Epidermal melanocyte (primary cell): ENCODE results near the gene ALOX12B.
"Not testable (repeated sequence)": the region's sequence is repeated elsewhere in the genome, so short reads cannot be mapped to it uniquely, and the experiment has no call there.

Experiments
- DNase-seq: peaks from one replicate; pipeline ENCODE4 v3.0.0; 2011; ENCODE audit warnings: low spot score; ENCODE audit not compliant: insufficient read length

The ALOX12B gene

DNA sequence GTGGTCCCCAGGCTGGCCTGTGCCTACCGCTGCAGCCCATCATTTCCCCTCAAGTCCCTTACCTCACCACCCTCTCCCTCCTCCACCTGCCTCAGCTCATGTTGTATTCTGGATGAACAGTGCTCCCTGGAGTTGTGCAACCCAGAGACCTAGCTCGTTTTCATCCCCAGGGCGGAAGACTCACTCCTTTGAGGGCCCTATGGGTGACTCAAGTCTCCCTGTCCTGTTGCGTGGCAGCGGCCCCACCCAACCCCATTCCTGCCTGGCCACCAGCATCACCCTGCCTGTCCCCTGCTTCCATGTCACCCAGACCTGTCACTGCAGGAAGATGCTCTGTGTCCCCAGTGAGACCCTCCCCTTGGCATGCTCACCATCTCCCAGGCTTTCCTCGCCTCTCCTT is 3.3 kb downstream of the ALOX12B start:
- DNase-seq = no peak

DNA sequence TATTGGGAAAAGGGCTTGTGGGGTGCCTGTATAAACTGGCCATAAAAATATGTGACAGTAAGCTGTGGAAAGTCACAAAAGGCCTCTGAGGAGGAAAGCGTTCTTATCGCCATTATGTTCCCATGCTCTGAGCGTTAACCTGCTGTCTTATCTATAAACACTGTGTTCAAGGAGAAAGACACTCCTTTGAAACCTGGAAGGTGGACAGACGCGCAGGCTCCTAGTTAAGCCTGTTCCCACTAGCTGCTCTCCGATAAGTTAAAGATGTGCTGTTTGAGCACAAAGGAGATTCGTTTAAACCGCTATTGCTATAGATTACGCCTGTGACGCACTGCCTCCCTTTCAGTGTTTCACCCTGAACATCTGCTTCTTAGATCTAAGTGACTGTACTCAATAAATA is 5.2 kb downstream of the ALOX12B start:
- no peak for DNase-seq

DNA sequence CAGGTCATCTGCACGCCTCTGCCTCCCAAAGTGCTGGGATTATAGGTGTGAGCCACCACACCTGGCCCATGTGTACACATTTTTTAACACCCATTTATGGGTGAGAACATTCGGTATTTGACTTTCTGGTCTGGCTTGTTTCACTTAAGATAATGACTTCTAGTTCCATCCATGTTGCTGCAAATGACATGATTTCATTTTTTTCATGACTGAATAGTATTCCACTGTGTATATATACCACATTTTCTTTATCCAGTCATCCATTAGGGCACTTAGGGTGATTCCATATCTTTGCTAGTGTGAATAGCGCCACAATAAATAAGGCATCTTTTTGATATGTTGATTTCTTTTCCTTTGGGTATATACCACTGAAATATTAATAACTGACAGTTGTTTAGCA is 5.6 kb downstream of the ALOX12B start:
- no peak for DNase-seq

DNA sequence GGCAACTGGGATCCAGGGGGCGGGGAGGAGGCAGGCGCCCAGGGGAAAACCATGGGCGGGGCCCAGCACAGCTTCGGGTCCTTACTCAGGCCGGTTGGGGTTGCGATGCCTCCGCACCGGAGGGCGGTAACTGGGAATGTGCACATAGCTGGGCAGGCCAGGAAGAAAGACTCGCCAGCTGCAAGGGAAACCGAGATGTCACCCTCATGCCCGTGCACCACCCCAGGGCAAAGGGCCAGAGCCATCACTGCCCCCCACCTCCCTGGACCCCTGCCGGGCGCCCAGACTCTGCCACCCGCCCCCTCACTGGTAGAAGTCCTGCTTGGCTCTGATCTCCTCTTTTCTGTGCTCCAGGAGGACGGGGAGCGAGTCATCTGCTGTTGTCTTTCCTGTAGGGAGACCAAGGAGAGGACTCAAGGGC is 6.7 kb downstream of the ALOX12B start:
- no peak for DNase-seq

DNA sequence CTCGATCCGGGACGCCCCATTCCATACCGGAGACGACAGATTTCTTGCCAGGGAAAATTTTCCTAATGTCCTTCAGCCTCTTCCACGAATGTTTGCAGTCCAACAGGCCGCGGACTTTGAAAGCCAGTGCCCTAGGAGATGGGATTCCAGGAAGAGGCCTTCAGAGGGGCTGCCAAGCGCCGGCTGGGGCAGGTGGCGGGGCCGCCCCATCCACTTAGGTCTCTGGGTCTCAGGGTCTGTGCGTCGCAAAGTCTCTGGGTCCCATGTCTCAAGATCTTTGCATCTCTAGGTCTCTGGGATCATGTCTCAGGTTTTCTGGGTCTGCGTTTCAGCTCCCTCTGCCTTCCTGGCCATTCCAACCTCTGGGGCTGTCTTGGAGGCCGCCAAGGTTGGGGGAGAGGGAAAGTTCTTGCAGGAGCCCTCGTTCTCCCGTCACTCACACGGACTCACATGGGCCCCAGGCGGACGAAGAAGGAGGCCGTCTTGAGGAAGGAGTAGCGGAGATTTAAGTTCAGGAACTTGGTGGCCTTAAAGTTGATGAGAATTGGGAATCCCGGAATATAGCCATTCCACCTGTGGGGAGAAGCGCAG is 7.2 kb downstream of the ALOX12B start:
- no peak for DNase-seq

DNA sequence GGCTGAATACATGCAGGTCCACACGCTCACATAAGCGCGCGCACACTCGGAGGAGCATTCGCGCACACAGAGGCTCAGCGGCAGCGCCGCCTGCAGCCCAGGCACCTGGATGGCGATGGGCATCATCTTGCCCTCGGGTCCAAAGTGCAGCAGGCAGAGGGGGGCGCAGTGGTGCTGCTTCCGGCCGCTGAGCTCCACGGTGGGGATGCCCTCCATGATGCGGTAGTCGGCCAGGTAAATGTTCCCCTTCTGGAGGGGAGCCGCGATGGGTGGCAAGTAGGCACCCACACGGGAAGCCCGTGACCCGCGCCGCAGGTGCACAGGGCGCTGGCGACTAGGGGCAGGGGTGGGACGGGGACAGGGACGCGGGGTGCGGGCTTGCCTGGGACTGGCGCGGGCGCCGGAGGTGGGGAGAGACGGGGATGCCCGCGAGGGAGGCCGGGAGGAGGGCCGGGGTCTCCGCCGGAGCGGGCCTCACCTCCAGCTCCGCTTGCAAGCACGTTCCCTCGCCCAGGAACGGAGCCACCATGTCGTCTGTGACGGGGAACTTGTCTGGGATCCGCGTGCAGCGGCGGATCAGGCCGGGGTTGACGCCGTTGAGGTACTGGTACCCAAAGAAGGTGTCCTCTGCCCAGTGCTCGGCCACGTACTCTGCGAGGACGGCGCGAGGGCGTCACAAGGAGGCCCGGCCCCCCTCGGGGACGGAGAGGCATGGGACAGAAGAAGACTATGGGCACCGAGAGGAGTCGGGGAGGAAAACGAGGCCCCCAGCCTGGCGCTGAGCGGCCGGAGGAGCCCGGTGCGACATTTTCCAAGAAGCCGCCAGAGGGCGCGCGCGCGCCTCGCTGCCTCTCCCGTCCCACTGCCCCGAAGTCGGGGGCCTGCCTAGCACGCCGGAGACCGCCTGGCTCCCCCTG is 8.0 kb downstream of the ALOX12B start:
- DNase-seq = peak; percentile 83

DNA sequence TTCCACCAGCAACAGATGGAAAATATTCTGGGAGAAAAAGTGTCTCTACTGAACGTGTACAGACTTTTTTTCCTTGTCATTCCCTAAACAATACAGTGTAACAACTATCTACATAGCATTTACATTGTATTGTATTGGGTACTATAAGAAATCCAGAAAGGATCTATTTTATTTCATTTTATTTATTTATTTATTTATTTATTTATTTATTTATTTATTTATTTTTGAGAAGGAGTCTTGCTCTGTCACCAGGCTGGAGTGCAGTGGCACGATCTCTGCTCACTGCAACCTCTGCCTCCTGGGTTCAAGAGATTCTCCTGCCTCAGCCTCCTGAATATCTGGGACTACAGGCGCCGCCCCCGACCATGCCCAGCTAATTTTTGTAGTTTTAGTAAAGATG is 9.6 kb downstream of the ALOX12B start:
- not testable (repeated sequence) for DNase-seq

DNA sequence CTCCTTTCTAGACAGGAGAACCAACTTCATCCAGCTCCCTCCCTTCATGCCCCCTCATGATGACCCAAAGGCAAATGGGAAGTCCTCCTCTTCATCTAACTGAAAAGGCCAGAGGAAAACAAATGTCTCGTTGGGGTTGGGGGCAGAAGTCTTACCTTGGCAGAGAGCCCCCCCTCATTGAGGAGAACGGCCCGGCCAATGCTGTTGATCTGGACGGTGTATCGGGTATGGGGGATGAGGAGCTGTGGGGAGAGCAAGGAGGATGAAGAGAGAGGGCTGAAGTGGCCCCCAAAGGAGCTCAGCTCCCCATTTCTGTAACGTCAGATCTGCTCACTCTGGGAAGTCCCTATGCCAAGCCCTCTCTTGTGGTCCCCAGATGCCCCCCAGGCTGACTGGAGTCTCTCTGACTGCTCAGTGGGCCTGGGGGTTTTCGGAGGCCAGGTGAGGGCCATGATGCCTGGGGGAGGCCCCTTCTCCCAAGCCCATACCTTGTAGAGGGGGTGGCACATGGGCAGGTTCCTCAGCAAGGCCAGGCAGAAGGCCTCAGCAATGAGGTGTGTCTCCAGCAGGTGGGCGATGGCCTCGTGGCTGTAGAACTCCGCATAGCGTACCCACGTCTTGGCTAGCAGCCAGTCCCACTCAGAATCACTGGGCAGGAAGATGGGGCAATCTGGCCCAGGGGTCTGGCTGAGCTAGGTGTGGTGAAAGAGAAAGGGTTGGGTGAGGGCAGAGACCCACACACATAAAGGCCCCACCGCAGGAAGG is 10.8 kb downstream of the ALOX12B start:
- no peak for DNase-seq

DNA sequence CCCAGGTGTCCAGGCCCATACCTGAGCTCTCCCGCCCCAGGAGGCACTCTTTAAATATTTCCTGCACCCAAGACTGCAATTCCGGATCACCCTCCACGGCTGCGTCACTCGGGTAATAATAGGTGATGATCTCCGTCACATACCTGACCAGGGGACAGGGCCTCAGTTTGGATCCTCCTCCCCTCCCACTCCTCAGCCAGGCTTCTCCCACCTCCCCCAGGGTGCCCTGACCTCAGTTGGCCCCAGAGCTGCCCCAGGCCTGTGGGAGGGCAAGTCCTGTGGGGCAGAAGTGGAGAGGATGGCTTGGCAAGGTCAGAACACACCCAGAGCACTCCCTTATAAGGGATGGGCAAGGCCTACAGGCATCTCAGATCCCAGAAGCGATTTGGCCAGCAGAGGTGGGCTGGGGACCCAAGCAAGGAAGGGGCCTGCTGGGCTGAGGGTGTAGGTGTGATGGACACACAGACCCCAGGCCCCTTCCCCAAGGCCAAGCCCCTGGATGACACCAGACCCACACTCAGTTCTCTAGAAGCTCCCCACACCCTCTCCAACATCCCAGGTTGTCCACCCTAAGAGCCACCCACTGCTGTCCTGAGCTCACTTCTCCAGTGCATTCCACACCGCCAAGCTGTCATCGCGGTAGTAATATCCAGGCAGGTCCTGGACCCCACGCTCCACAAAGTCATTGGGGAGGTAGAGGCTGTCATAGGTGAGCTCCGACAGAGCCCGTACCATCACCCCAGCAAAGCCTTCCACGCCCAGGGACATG is 11.8 kb downstream of the ALOX12B start:
- no peak for DNase-seq

DNA sequence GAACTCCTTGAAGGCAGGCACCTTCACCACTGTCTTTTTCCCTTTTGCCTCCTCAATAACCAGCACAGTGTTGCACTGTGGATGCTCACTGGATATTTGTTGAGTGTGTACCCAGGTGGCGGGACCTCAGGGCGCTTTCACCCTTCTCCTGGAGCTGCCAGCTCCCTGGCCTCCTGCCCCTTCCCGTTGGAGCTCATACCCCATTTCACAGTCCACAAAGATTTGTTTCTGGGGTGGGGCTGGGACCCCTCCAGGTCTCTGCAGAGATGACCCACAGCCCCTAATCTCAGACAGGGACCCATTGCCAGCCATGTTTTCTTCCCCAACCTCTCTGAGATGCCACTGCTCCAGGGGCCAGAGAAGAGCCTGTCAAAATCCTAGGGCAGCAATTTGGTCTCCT is 12.4 kb downstream of the ALOX12B start:
- no peak for DNase-seq

DNA sequence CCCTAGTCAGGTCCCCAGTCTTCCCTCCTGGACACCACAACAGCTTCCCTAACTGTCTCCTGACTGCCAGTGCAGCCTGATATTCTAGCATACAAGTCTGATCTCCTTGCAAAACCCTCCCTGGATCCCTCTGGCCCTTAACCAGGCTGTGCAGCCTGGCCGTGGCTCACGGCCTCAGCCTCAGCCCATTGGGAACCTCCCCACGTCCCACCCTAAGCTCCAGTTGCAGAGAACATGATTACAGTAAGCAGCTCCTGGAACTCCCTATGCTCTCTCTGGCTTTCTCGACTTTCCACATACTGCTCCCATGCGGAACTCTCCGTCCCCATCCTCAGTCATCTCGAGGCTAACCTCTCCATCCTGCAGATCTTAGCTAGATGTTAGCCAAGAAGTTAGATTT is 13.0 kb downstream of the ALOX12B start:
- no peak for DNase-seq

DNA sequence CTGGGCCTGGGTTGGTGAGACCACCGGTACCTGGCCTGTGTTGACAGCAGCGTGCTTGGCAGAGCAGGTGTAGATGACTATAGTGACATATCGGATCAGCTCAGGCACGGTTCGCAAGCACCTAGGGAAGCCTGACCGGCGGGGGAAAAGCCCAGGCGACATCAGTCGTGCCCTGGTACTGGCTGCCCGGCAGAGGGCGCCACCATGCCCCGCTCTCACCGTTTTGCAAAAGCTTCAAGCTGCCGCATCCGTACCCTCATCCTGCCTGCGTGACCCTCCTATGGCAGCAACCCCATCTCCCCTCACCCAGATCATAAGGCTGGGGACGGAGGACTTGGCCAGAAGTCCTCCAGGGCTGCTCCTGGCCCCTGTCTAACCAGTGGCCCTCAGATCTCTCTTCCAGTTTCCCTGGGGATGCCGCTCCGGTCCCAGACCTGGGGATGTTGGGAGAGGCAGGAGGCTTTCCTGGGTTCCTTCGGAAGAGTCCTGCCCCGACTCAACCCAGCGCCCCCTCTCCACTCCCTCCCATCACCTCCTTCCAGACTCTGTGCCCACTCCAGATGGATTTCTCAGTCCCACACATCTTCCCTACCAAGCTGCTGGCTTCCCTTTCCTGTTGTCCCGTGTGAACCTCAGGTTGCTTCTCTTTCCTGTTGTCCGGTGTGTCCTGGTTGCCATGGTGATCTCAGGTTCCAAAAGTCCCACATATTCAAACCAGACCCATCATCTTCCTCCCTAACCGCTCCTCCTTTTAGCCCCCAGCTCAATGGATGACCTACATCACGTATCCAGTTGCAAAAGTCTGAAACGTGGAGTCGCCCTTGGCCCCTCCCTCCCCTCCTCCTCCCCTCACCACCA is 13.7 kb downstream of the ALOX12B start:
- peak; percentile 69 for DNase-seq

DNA sequence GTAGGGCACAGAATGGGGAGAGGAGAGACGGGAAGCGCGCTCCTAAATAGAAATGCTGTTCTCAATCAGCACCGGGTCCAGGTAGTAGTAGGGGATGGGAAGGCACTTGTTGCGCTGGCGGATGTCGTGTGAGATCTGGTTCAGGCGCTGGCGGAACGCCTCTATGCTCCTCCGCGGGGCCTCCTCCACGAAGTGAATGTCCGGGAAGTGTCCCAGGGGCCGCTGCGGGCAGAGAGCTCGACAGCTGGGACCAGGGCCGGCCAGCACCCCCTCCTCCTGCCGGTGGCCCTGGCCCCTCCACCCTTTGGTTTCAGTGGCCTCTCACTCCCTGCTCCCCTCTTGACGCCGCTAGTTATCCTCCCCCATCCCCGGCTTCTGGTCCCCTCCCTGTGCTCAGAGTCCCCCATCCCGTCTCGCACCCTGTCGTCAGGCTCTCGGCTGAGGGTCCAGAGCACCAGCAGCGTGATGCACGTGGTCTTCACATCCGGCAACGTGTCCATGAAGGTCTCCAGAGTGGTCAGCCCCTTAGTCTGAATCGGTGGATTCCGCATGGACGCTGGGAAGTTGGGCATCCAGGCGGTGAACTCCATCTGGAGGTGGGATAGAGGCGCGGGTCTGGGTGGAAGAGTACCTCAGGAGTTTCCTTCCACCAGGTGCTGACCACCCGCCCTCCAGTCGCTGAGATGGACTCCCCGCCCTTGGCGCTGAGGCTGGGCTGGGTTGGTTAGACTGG is 14.6 kb downstream of the ALOX12B start:
- no peak for DNase-seq

DNA sequence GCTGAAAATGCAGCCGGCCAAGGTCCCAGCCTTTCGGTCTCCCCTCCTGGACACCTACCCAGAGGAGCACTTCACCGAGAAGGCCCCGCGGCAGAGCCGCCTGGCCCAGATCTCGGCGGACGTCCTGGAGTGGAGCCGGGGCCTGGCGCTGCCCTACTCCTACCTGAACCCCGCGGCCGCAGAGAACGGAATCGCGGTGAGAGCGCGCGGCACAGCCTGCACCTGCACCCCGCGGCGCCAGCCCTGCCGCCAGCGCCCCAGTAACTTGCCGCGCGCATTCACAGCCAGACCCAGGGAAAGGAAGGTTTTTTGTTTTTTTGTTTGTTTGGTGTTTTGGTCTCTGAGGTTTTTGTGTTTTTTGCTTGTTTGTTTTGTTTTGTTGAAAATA is 15.2 kb downstream of the ALOX12B start:
- DNase-seq = no peak

DNA sequence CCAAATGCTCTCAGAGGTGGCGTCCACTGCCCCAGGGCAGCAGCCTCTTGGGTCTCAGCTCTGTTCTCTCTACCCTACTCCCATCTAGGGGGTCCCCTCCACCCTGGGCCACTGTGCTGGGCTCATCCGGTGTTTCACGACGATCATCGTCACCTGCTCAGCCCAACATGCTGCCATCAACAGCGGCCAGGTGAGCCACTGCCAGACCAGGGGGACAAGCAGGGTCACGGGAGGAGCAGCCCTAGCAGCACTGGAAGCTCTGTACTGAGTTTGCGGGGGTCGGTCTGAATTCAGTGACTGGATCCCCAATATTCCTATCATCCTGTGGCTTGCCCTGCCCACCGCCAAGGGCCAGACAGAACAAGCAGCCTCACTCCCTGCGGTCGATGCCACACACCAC is 16.0 kb downstream of the ALOX12B start:
- DNase-seq = no peak

DNA sequence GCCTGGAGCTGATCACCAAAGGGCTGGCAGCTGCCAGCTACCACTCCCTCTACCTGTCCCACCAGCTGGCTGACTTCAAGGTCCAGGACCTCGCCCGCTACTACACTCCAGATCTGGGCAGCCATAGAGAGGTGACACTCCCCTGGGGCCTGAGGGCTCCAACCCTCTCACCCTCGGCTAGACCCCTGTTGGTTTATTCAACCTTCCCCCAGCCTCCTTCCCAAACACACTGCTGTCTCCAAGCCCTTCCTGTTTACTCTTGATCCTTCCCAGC is 18.0 kb downstream of the ALOX12B start:
- DNase-seq = no peak

DNA sequence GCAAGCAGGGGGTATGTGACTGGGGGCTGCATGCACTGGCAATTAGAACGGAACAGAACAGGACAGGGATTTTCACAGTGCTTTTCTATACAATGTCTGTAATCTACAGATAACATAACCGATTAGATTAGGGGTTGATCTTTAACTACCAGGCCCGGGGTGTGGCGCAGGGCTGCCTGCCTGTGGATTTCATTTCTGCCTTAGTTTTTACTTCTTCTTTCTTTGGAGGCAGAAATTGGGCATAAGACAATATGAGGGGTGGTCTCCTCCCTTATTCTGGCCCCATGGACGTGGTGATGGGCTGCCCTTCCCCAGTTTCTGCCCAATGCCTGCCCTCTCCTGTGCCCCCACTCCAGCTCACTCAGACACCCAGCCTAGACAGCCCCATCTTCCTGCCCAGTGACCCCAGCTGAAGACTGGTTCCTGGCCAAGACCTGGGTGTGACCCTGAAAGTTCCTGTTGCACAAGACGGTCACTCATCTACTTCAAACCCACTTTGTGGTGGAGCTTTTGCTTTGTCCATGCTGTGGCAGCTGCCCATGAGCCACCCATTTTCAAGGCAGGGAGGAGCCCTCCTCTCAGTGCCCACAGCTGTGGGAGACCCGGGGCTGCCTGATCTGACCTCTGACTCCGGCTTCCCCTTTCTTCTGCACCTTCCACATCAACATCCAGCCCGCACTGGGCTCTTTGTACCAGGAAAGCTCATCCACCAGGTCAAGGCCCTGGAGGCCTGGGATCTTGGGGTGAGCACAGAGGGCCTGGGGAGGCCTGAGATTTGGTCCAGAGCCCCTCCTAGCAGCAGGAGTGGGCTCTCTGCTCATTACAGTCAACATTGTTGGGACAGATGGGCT is 18.6 kb downstream of the ALOX12B start:
- DNase-seq = no peak

DNA sequence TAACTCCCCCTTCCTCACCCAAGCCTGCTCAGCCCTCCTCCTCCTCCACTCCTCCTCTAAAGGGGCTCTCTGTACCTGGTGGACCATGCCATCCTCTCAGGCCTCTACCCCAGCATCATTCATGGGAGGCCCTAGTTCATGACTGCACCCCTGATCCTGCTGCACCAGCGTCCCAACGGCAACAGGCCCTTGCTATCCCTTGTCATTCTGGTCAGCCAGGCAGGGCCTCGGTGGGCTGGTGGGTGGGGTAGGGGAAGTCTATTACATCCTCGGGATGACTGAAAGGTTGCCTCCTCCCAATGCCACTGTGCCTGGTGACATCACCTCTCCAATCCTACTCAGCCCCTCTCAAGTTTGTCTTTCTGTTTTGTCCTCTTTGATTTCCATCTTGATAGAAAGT is 19.7 kb downstream of the ALOX12B start:
- no peak for DNase-seq
